Neural cell (in vitro differentiated cells): ENCODE measurements around the gene DISP3.

Experiments
- CTCF ChIP-seq: fragments of 450-650 bp; IDR thresholded peaks from 2 replicates; pipeline ENCODE4 v1.5.1; 2014; ENCODE audit warnings: antibody characterized with exemption, mild to moderate bottlenecking, moderate library complexity; ENCODE audit not compliant: poor library complexity, severe bottlenecking
- EZH2 ChIP-seq: fragments of 200-600, 300-800 bp; shearing (Covaris generic), sonication (generic); IDR thresholded peaks from 2 replicates; pipeline ENCODE4 v1.6.1; 2014; ENCODE audit warnings: antibody characterized with exemption, low read length, borderline replicate concordance, mild to moderate bottlenecking; ENCODE audit not compliant: insufficient read depth, poor library complexity, severe bottlenecking
- MXI1 ChIP-seq: fragments of 450-650 bp; conservative IDR thresholded peaks from 2 replicates; pipeline ENCODE4 v1.6.1; 2014; ENCODE audit warnings: antibody characterized with exemption, mild to moderate bottlenecking; ENCODE audit not compliant: poor library complexity, severe bottlenecking
- RAD21 ChIP-seq: fragments of 450-650 bp; conservative IDR thresholded peaks from 2 replicates; pipeline ENCODE4 v1.6.1; 2014; ENCODE audit warnings: antibody characterized with exemption, mild to moderate bottlenecking, moderate library complexity
- SMC3 ChIP-seq: fragments of 450-650 bp; conservative IDR thresholded peaks from 2 replicates; pipeline ENCODE4 v1.6.1; 2014; ENCODE audit warnings: antibody characterized with exemption, mild to moderate bottlenecking, moderate library complexity; ENCODE audit not compliant: poor library complexity
- TAF1 ChIP-seq: IDR thresholded peaks from 2 replicates; pipeline ENCODE4 v1.6.1; 2012; ENCODE audit warnings: low read depth

GRCh38 chr1:11523746-11524464 is 45.0 kb downstream of the DISP3 start:
- no peak for TF ChIP-seq CTCF
- no peak for TF ChIP-seq TAF1
- no peak for TF ChIP-seq RAD21
- TF ChIP-seq EZH2 = no peak
- no peak for TF ChIP-seq MXI1
- TF ChIP-seq SMC3 = no peak
